Hematopoietic multipotent progenitor cell treated with erythropoietin and hydrocortisone succinate and interleukin-3 and kit ligand, for 8 days (in vitro differentiated cells): ENCODE results near the gene BRMS1.
"Not testable (repeated sequence)": the region's sequence is repeated elsewhere in the genome, so short reads cannot be mapped to it uniquely, and the experiment has no call there.

ENCODE experiments used
- DNase-seq: peaks from one replicate; pipeline ENCODE4 v3.0.0-alpha.2; 2015

BRMS1 gene

DNA sequence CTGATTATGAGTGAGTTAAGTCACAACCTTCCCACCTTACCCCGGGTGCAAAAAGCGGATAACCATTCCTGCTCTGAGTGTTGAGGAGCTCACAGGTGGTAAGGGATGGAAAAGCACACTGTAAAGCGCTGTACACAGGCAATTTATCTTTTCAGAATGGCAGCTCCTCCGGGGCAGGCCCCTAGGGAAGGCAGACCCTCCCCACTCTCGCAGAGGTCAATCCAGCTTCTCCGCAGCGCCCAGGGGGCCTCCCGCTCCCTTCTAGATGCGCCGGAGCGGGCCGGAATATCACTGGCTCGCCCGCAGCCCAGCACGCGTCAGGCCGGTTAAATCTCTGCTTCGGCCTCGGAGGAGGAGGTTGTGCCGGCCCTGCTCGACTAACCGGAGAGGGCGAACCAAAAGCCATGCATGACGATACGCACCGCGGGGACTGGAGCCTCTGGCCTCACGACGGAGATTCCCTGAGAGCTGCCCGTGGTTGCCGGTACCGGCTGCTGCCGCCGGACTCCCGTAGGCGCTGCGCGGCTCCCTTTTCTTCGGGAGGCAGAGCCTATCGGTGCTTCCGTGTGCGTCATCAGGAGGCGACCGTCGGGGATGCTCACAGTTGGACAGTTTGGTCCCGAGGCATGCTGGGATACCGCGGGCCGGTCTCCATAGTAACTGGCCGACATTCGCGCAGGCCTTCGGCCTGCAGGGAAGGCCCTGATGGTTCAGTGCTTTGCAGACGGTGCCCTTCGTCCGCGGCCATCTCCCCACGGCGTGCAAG lies at the start of gene BRMS1:
TSS of gene BRMS1 (minus strand) at position 555 of the 766 bp plus-strand sequence. CDS start 2,870 bp downstream, outside the sequence.
- peak; percentile 95 for DNase-seq

DNA sequence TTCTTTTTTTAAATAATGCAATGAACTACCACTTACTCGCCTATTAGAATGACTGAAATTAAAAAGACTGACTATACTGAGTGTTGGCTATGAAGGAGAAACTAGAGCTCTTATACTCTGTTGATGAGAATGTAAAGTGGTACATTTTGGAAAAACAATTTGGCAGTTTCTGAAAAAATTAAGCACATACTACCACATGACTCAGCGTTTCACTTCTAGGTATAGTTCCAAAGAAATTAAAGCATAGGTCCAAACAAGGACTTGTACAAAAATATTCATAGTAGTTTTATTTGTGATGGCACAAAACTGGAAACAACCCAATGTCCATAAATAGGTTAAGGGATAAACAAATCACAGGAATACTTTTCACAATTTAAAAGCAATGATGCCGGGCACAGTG lies 49.0 kb upstream of the BRMS1 start:
- no peak for DNase-seq

DNA sequence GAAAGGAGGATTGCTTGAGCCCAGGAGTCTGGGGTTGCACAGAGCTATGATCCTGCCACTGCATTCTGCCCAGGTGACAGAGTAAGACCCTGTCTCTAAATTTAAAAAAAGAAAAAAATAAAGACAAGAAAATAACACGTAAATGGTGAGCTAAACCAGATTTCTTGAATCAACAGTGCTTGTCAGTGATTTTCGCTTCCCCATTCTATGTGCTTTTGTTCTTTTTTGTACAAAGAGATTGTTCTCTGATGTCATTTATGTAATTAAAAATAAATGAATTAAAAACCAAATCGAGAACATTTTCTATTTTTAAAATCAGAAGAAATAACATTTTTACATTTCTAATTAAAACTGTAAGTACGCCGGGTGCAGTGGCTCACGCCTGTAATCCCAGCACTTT lies 46.4 kb upstream of the BRMS1 start:
- DNase-seq, result no peak

DNA sequence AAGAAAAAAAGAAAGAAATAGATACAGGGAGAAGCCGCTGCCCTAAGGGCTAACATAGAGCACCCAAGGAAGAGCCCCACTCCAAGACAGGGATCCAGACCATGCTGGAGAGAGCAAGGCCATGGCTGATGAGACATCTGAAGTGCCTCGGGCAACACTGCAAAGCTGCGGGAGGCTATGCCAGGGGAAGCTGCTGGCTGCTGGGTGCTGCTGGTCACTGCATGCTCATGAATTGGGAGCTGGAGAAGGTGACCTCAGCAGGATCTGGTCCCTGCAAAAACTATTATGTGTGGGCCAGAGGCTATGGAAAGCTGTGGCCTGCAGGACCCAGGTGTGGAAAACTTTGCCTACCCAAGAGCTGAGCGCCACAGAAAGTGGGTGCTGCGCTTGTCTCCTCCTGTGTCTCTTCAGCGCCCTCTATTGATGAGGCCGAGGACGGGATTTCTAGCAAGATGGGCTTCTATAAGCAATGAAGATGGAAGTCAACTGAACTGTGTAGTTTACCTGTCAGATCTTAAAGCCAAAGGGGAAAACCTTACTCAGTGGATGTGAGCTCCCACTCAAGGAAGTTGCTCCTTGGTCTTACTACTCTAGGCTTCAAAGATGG lies 44.0 kb upstream of the BRMS1 start:
- peak; percentile 83 for DNase-seq

DNA sequence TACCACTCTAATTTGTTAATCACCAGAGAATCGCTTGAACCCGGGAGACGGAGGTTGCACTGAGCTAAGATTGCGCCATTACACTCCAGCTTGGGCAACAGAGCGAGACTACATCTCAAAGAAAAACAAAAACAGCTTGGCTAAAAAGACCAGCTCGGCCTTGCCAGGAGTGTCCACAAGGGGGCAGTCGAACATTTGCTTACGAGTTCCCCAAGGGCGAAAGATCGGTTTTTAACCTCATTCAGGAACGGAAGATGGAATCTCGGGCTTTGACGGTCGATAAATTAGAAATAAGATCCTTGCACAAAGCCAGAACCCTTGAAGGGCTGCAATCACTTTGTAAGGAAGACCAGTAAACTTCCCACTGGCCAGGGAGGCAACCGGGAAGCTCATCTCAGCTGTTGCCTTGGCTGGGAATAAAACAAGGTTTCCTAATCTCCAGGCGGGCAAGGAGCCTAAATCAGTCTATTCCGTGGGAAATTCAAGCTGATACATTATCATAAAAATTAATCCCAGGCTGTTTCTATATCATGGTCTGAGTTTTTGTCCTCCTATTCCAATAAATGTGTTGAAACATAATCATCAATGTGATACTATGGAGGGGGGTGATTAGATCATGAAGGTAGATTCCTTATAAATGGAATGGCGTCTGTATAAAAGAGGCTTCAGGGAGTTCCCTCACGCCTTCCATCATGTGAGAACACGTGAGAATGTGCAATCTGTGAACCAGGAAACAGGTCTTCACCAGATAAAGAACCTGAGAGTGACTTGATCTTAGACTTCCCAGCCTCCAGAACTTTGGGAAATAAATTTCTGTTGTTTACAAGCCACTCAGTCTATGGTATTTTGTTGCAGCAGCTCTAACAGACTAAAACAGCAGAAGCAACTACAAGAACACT lies 41.5 kb upstream of the BRMS1 start:
- peak; percentile 84 for DNase-seq

DNA sequence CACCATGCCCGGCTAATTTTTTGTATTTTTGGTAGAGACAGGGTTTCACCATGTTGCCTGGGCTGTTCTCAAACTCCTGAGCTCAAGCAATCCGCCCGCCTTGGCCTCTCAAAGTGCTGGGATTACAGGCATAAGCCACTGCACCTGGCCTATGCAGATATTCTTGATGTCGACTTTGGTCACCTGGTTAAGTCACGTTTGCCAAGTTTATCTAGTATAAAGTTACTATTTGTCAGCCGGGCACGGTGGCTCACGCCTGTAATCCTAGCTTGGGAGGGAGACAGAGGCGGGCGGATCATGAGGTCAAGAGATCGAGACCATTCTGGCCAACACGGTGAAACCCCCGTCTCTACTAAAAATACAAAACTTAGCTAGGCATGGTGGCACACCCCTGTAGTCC lies 39.4 kb upstream of the BRMS1 start:
- DNase-seq, result not testable (repeated sequence)

DNA sequence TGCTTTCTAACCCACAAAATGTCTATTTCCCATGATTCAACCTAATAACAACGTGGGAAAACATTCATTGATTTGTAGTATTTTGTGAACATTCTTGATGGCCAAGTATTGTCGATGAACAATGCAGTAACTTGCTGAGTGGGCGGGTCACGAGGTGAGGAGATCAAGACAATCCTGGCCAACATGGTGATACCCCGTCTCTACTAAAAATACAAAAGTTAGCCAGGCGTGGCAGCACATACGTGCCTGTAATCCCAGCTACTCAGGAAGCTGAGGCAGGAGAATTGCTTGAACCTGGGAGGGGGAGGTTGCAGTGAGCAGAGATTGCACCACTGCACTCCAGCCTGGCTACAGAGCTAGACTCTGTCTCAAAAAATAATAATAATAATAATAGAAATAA lies 35.4 kb upstream of the BRMS1 start:
- DNase-seq, result not testable (repeated sequence)

GRCh38 chr11:66373690-66374287 lies 28.9 kb upstream of the BRMS1 start:
- DNase-seq, result not testable (repeated sequence)

GRCh38 chr11:66373265-66373664 lies 28.4 kb upstream of the BRMS1 start:
- no peak for DNase-seq

- peak; percentile 83 for DNase-seq
Observed at GRCh38 chr11:66371627-66372415, 26.9 kb upstream of the BRMS1 start, which contains the start of gene SLC29A2. TSS of gene SLC29A2 (minus strand) at chr11:66371760. CDS start at chr11:66371591, 169 bp downstream.

- DNase-seq, result no peak
Observed at GRCh38 chr11:66369073-66369894, 24.4 kb upstream of the BRMS1 start.

DNA sequence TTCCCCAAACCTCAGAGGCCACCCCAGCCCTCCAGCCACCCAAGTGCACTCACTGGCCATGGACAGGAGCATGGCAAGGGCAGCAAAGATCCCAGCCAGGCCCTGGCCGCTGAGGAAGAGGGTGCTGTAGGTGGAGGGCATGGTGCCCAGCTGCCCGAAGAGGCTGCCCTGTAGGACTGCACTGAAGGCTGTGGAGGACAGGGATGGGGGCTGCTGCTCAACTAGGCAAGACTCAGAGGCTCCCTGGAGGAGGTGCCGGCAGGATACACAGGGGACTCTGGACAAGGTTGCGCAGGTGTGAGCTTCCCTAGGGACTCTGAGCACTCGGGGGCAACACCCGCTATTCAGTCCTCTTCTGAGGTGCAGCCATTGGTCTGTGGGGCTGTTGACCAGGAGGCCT lies 23.6 kb upstream of the BRMS1 start:
- no peak for DNase-seq

DNA sequence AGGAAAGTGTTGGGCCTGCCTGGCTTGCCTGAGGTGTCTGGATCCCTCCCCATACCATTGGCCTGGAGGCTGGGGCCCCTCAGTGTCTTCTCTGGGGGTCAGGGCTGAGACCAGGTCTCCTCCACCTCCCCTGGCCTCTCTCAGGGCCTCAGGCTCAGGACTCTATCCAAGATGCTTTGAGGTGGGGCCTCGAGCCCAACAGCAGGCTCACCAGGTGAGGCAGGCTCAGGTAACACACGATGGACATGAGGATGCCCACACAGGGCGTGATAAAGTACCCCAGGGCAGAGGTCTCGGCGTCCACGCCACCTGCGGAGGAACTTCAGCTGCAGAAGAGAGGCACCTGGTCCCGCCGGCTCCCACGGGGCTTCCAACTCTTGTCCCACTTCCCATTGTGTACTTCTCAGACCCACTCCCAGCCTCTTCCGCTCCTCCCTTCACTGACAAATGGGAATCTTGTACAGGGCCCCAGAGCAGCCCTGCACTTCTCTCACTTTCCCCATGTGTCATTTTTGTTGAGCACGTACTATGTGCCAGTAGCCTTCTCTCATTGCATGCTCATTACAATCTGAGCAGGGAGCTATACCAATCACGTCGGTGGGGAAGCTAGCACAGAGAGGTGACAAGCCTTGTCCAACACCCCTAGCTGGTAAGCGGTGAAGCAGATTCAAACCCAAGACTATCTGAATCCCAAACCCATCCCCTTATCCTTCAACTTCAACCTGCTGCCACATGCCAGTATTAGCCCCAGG lies 22.8 kb upstream of the BRMS1 start:
- no peak for DNase-seq

GRCh38 chr11:66366844-66367477 lies 22.1 kb upstream of the BRMS1 start:
- DNase-seq, result no peak

- DNase-seq, result no peak
Observed at GRCh38 chr11:66365711-66366619, 21.1 kb upstream of the BRMS1 start.

DNA sequence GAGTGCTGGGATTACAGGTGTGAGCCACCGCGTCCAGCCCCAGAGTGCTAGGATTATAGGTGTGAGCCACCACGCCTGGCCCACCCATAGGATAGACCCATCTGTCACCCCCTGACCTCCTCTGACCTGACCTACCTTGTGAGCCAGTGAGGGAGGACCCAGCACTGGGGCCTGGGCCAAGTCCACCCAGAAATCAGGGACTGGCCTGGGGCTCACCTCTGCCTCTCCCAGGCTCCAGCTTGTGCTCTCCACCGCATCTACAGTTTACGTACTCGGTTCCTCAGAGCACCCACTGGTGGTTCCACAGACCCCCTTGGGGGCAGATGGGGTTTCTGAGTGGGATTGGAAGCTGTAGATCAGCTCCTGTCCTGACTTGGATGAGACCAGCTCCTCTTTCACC lies 20.3 kb upstream of the BRMS1 start:
- DNase-seq, result no peak

DNA sequence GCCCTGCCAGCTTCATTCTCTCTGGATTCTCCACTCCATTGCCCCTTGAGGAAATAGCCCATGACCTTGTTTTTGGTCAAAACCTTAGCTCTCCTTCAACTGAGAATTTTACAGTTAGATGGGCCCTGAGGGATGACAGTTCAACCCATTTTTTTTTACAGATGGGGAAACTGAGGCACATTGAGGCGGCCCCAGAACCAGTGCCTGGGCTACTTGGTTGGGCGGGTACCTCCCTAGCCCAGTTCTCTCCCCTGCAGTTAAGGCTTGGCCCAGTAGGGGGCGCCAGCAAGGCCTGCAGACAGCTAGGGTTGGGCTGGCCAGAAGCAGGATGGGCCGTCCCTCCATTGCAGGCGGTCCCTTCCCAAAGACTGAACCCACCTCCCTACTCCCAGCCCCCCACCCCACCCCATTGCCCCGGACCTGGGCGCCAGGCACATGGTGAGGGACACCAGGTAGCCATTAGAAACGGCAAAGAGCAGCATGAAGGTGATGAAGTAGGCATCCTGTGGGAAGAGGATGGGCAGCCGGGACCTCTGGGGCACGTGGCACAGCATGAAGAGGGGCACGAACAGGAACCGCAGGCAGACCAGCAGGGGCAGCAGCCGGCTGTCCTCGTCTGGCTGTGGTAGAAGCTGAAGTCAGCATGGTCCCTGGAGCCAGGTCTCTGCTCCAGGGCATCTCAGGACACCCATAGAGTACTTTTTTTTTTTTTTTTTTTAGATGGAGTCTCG lies 19.1 kb upstream of the BRMS1 start:
- peak; percentile 69 for DNase-seq

DNA sequence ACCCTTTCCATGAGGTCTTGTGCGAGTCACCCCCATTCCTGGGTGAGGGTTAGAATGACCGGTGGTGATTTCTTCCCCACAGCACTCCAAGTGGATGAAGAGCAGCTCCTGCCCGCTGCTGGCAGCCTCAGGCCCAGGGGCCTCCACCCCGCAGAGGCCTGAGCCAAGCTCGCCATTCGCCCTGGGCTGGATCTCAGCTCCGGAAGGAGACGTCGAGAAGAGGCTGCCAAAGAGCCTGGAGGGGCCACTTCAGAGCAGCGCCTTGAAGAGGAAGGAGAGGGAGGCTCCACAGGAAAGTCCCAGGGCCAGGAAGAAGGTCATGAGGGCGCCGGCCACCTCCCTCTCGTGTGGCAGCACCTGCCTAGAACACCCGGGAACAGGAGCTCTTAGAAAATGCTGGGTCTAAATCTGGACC lies 18.3 kb upstream of the BRMS1 start:
- DNase-seq, result no peak
